Non-pigmented ciliary epithelial cell (primary cell): ENCODE measurements around the gene SYNE2.
A peak's percentile ranks its signal among the peaks of the same experiment; 100 is the strongest.

Source experiments
- DNase-seq: peaks from one replicate; pipeline ENCODE4 v3.0.0-alpha.2; 2010; ENCODE audit warnings: low read depth

SYNE2 gene

GRCh38 chr14:64253672-64254071 is 400.9 kb downstream of the SYNE2 start:
- peak; percentile 28 for DNase-seq

GRCh38 chr14:64255756-64256155 is 403.0 kb downstream of the SYNE2 start:
- DNase-seq: no peak

- DNase-seq: no peak
Measured at GRCh38 chr14:64260418-64260817, 407.6 kb downstream of the SYNE2 start.

- DNase-seq: no peak
Measured at GRCh38 chr14:64265222-64265621, 412.4 kb downstream of the SYNE2 start.

GRCh38 chr14:64266239-64266638 is 413.4 kb downstream of the SYNE2 start:
- DNase-seq: peak; percentile 20

- DNase-seq: no peak
Measured at GRCh38 chr14:64272019-64272418, 419.2 kb downstream of the SYNE2 start.
